ENCODE measurements around the gene TERB1. TPM values are rescaled to one million over a fixed set of nuclear protein-coding genes. Genes with fewer than 3 reads are reported as not detected.

Gene TERB1
- total RNA-seq, 2 experiments from 2014 or later, result 0.11 to 0.22 TPM

DNA sequence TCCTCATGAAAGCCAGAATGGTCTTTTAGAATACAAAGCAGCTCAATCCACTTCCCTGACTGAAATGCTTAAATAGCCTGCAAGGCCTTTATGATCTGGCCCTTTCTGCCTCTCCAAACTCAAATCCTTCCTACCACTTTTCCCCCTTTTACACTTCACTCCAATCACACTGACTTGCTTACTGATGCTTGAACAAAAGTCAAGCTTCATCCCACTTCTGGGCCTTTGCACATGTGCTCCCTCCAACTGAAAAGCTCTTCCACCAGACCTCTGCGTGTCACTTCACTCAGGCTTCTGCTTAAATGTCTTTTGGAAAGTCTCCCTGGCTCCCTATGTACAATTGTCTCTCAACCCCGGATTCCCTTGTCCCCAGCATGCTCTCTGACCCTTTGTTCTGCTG is 13.3 kb upstream of the TERB1 start:
- Histone ChIP-seq H3K4me3 (ENCODE audit: low read length) (no peak overlapping the region), H3K4me1 (ENCODE audit: insufficient read depth, low read length) (no peaks in the 10 kb centered on the region), H3K36me3 (ENCODE audit: insufficient read depth, low read length) (peaks cover 75% of the 10 kb centered on the region), H3K27ac (ENCODE audit: low read depth in 1 of 2, low read length in 2 of 2) (no peak overlapping the region), H3K27me3 (ENCODE audit: control insufficient read depth in 1 of 2, insufficient read depth in 2 of 2, low read length in 2 of 2) (no peaks in the 10 kb centered on the region), H3K9me3 (ENCODE audit: control insufficient read depth in 1 of 2, insufficient read depth in 1 of 2, low read length in 2 of 2) (no peaks in the 10 kb centered on the region)
- H3K27me3 Mint-ChIP-seq, result no peaks in the 10 kb centered on the region
- H3K27ac Mint-ChIP-seq, result no peak overlapping the region
- no peak overlapping the region for H3K4me3 Mint-ChIP-seq
- TF ChIP-seq CTCF (IDR thresholded peaks at IDR 0.05), result no peak
- ATAC-seq (ENCODE audit: poor library complexity) (no peak), DNase-seq (no peak)
- POLR2A ChIA-PET, result no interaction called here
- intact Hi-C loops (cut with DNase I, micrococcal nuclease), result no loop called here
- H3K36me3 Mint-ChIP-seq (ENCODE audit: low read depth), result peaks cover 94% of the 10 kb centered on the region
- H3K9me3 Mint-ChIP-seq, result no peaks in the 10 kb centered on the region
- no peaks in the 10 kb centered on the region for H3K4me1 Mint-ChIP-seq (ENCODE audit: low read depth)
- CTCF ChIA-PET, result no interaction called here

DNA sequence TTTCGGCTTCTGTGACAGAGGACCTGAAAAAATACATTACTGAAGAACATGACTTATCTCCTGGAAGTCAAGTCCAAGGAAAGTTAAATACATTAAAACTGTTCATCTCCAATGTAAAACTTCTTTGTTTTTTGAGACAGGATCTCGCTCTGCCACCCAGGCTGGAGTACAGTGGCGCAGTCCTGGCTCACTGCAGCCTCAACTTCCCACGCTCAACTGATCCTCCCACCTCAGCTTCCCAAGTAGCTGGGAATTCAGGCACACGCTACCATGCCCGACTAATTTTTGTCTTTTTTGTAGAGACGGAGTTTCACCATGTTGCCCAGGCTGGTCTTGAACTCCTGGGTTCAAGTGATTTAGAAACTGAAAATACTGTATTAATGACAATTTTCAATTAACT is 9.7 kb upstream of the TERB1 start:
- Histone ChIP-seq H3K36me3 (ENCODE audit: insufficient read depth, low read length) (peaks cover 65% of the 10 kb centered on the region), H3K4me3 (ENCODE audit: low read length) (no peak overlapping the region), H3K9me3 (ENCODE audit: control insufficient read depth in 1 of 2, insufficient read depth in 1 of 2, low read length in 2 of 2) (no peaks in the 10 kb centered on the region), H3K4me1 (ENCODE audit: insufficient read depth, low read length) (no peaks in the 10 kb centered on the region), H3K27ac (ENCODE audit: low read depth in 1 of 2, low read length in 2 of 2) (no peak overlapping the region), H3K27me3 (ENCODE audit: control insufficient read depth in 1 of 2, insufficient read depth in 2 of 2, low read length in 2 of 2) (no peaks in the 10 kb centered on the region)
- H3K4me3 Mint-ChIP-seq, result no peak overlapping the region
- H3K27me3 Mint-ChIP-seq, result no peaks in the 10 kb centered on the region
- ChIA-PET POLR2A (interaction anchor here (1.0 kb wide), 1 partner anchor 12 kb away, joined by 4 read pairs; no protein-coding TSS in a partner anchor), CTCF (no interaction called here)
- ATAC-seq (ENCODE audit: poor library complexity), result no peak
- no peak for TF ChIP-seq CTCF (IDR thresholded peaks at IDR 0.05)
- H3K27ac Mint-ChIP-seq, result no peak overlapping the region
- H3K4me1 Mint-ChIP-seq (ENCODE audit: low read depth), result no peaks in the 10 kb centered on the region
- no peaks in the 10 kb centered on the region for H3K9me3 Mint-ChIP-seq
- no peak for DNase-seq
- intact Hi-C loops (cut with DNase I, micrococcal nuclease), result no loop called here
- H3K36me3 Mint-ChIP-seq (ENCODE audit: low read depth), result peaks cover 94% of the 10 kb centered on the region

DNA sequence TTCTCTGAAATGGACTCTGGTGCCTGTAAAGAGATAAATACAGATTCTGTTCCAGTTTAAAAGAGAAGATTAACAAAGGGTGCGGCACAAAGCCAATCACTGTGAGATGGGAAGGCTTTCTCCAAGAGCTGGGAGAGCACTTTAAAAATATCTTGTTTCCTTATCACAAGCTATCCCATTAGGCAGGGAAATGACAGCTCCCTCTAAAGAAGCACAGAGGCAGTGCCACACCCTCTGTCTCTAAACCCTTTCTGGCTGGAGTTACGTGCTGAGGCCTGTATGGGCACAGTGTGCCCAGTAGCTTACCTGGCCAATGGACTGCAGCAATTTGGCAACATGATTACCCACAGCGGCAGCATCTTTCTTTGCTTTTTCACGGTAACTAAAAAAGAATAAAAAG is 9.0 kb upstream of the TERB1 start:
- POLR2A ChIA-PET, result interaction anchor here (1.0 kb wide), 1 partner anchor 13 kb away, joined by 4 read pairs; no protein-coding TSS in a partner anchor
- Histone ChIP-seq H3K27ac (ENCODE audit: low read depth in 1 of 2, low read length in 2 of 2) (no peak overlapping the region), H3K4me1 (ENCODE audit: insufficient read depth, low read length) (no peaks in the 10 kb centered on the region), H3K9me3 (ENCODE audit: control insufficient read depth in 1 of 2, insufficient read depth in 1 of 2, low read length in 2 of 2) (no peaks in the 10 kb centered on the region), H3K36me3 (ENCODE audit: insufficient read depth, low read length) (peaks cover 66% of the 10 kb centered on the region), H3K4me3 (ENCODE audit: low read length) (no peak overlapping the region), H3K27me3 (ENCODE audit: control insufficient read depth in 1 of 2, insufficient read depth in 2 of 2, low read length in 2 of 2) (no peaks in the 10 kb centered on the region)
- intact Hi-C loops (cut with DNase I, micrococcal nuclease), result no loop called here
- no peak for ATAC-seq (ENCODE audit: poor library complexity)
- peaks cover 94% of the 10 kb centered on the region for H3K36me3 Mint-ChIP-seq (ENCODE audit: low read depth)
- no peak overlapping the region for H3K4me3 Mint-ChIP-seq
- CTCF ChIA-PET, result no interaction called here
- no peak for DNase-seq
- TF ChIP-seq CTCF (IDR thresholded peaks at IDR 0.05), result no peak
- no peaks in the 10 kb centered on the region for H3K4me1 Mint-ChIP-seq (ENCODE audit: low read depth)
- H3K27ac Mint-ChIP-seq, result no peak overlapping the region
- no peaks in the 10 kb centered on the region for H3K27me3 Mint-ChIP-seq
- no peaks in the 10 kb centered on the region for H3K9me3 Mint-ChIP-seq
